A673 (cell line): ENCODE measurements around the gene RASD1.

Experiments used
- EZH2 ChIP-seq: fragments of 200-600 bp; sonication (generic); IDR thresholded peaks from 2 replicates; pipeline ENCODE4 v1.6.1; 2017; ENCODE audit warnings: borderline replicate concordance, low read depth, mild to moderate bottlenecking, mixed read lengths, antibody characterized with exemption, low read length; ENCODE audit not compliant: poor library complexity, severe bottlenecking
- TF ChIP-seq, protein P1 (sequence below): fragments of 300-800, 200-600 bp; sonication (generic); conservative IDR thresholded peaks from 2 replicates; pipeline ENCODE4 v1.5.1; 2017; ENCODE audit warnings: low read depth, mild to moderate bottlenecking, antibody characterized with exemption, low read length, moderate library complexity, mixed read lengths

DNA sequence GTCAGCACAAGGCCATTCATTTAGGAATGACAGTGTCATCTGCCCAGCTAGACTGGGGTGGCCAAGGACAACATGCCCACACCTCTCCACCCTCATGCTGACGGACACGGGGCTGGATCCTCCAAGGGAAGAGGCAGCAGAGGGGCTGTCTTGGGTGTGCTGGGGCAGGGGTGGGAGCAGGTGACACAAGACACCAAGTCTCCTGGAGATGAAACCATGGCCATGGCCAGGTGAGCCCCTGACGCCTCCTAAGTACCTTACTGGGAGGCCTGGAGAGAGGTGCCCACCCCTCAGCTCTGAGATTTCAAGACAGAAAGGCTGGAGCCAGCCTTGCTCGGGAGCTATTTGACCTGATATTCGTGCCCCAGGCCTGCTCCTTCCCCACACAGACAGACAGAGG is 9.0 kb upstream of the RASD1 start:
- TF ChIP-seq, protein P1, sequence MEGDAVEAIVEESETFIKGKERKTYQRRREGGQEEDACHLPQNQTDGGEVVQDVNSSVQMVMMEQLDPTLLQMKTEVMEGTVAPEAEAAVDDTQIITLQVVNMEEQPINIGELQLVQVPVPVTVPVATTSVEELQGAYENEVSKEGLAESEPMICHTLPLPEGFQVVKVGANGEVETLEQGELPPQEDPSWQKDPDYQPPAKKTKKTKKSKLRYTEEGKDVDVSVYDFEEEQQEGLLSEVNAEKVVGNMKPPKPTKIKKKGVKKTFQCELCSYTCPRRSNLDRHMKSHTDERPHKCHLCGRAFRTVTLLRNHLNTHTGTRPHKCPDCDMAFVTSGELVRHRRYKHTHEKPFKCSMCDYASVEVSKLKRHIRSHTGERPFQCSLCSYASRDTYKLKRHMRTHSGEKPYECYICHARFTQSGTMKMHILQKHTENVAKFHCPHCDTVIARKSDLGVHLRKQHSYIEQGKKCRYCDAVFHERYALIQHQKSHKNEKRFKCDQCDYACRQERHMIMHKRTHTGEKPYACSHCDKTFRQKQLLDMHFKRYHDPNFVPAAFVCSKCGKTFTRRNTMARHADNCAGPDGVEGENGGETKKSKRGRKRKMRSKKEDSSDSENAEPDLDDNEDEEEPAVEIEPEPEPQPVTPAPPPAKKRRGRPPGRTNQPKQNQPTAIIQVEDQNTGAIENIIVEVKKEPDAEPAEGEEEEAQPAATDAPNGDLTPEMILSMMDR, result no peak
- no peak for TF ChIP-seq EZH2
